Measurements from ENCODE around the gene DPM3. TPM values are rescaled to one million over a fixed set of nuclear protein-coding genes. Genes with fewer than 3 reads are reported as not detected.
"Not testable (repeated sequence)": the region's sequence is repeated elsewhere in the genome, so short reads cannot be mapped to it uniquely, and the experiment has no call there.

Gene DPM3
- total and polyA plus RNA-seq, 2 donors (not counting 1 experiment from before 2014, with no cell fraction given): 39.9 to 97.3 TPM

- Histone ChIP-seq H3K4me1 (ENCODE audit: control insufficient read depth in 2 of 2, insufficient read depth in 2 of 2, low read length in 2 of 2) (no peaks in the 10 kb centered on the region), H3K9ac (ENCODE audit: low read length) (no peak overlapping the region), H3K9me3 (ENCODE audit: control extremely low read depth in 1 of 3, control insufficient read depth in 2 of 3, insufficient read depth in 1 of 3, low read length in 2 of 3) (no peaks in the 10 kb centered on the region), H4K20me1 (ENCODE audit: control insufficient read depth, insufficient read depth, low read length, poor library complexity, severe bottlenecking) (no peaks in the 10 kb centered on the region), H3K4me2 (replicated peaks; ENCODE audit: low read depth, low read length, poor library complexity, severe bottlenecking) (no peak overlapping the region), H3K4me3 (ENCODE audit: control extremely low read depth in 1 of 5, extremely low read depth in 1 of 5, insufficient read depth in 1 of 5, low read depth in 2 of 5, low read length in 4 of 5) (no peak overlapping the region), H2AFZ (ENCODE audit: insufficient read depth, low read depth, low read length, poor library complexity, severe bottlenecking) (no peak overlapping the region), H3K79me2 (ENCODE audit: control insufficient read depth, insufficient read depth, low read length) (no peaks in the 10 kb centered on the region), H3K27me3 (replicated peaks in 1 of 4; ENCODE audit: control extremely low read depth in 1 of 4, control insufficient read depth in 3 of 4, insufficient read depth in 4 of 4, low read length in 3 of 4) (peaks cover 0 to 12% (median 3%) of the 10 kb centered on the region in 4 experiments), H3K36me3 (replicated peaks in 1 of 2; ENCODE audit: control extremely low read depth in 1 of 2, control insufficient read depth in 1 of 2, extremely low read depth in 1 of 2, insufficient read depth in 2 of 2, low read length in 1 of 2) (no peaks in the 10 kb centered on the region), H3K27ac (ENCODE audit: low read length in 2 of 2) (no peak overlapping the region)
- intact Hi-C loops (cut with micrococcal nuclease): no loop called here
- POLR2A ChIA-PET: no interaction called here
- DNase-seq (no peak), ATAC-seq (ENCODE audit: low read depth) (no peak)
- Mint-ChIP-seq H3K4me3 (no peak overlapping the region), H3K27me3 (peaks cover 45% of the 10 kb centered on the region), H3K27ac (no peak overlapping the region), H3K4me1 (no peaks in the 10 kb centered on the region), H3K9me3 (ENCODE audit: insufficient read depth) (no peaks in the 10 kb centered on the region)
- WGBS (ENCODE audit: insufficient coverage): no CpG with 5 or more reads among the region's 6 CpGs
- TF ChIP-seq CTCF (IDR thresholded peaks at IDR 0.05) (no peak), EZH2 (IDR thresholded peaks at IDR 0.05; ENCODE audit: borderline replicate concordance, insufficient read depth, low read depth, low read length, poor library complexity, severe bottlenecking) (no peak)
- CTCF ChIA-PET: interaction anchor here (1.3 to 2.2 kb wide), 3 partner anchors 10 to 52 kb away, joined by 3 to 8 read pairs (median 5); partner anchors contain the start of gene KRTCAP2
Measured at GRCh38 chr1:155120253-155120652, 20.1 kb downstream of the DPM3 start.

- 83% methylated on average over 1 of the region's 7 CpGs for WGBS (ENCODE audit: insufficient coverage)
- H3K9me3 ChIP-seq (ENCODE audit: control extremely low read depth in 1 of 3, control insufficient read depth in 2 of 3, insufficient read depth in 1 of 3, low read length in 2 of 3); H3K4me1 ChIP-seq (ENCODE audit: control insufficient read depth in 2 of 2, insufficient read depth in 2 of 2, low read length in 2 of 2); intact Hi-C loops (cut with micrococcal nuclease); H3K36me3 ChIP-seq (replicated peaks in 1 of 2; ENCODE audit: control extremely low read depth in 1 of 2, control insufficient read depth in 1 of 2, extremely low read depth in 1 of 2, insufficient read depth in 2 of 2, low read length in 1 of 2); DNase-seq; H3K79me2 ChIP-seq (ENCODE audit: control insufficient read depth, insufficient read depth, low read length); H3K4me3 ChIP-seq (ENCODE audit: control extremely low read depth in 1 of 5, extremely low read depth in 1 of 5, insufficient read depth in 1 of 5, low read depth in 2 of 5, low read length in 4 of 5); H3K9me3 Mint-ChIP-seq (ENCODE audit: insufficient read depth); H3K9ac ChIP-seq (ENCODE audit: low read length); H3K27me3 ChIP-seq (replicated peaks in 1 of 4; ENCODE audit: control extremely low read depth in 1 of 4, control insufficient read depth in 3 of 4, insufficient read depth in 4 of 4, low read length in 3 of 4); H3K27ac ChIP-seq (ENCODE audit: low read length in 2 of 2); H3K27ac Mint-ChIP-seq; ATAC-seq (ENCODE audit: low read depth); H3K4me2 ChIP-seq (replicated peaks; ENCODE audit: low read depth, low read length, poor library complexity, severe bottlenecking); POLR2A ChIA-PET; H3K4me1 Mint-ChIP-seq; H4K20me1 ChIP-seq (ENCODE audit: control insufficient read depth, insufficient read depth, low read length, poor library complexity, severe bottlenecking); H2AFZ ChIP-seq (ENCODE audit: insufficient read depth, low read depth, low read length, poor library complexity, severe bottlenecking); H3K4me3 Mint-ChIP-seq: not testable (repeated sequence)
- peaks cover 38% of the 10 kb centered on the region for H3K27me3 Mint-ChIP-seq
- CTCF ChIA-PET: interaction anchor here (0.5 to 1.5 kb wide), 2 partner anchors 26 to 49 kb away, joined by 3 to 5 read pairs; no protein-coding TSS in a partner anchor
Measured at GRCh38 chr1:155118090-155118489, 22.2 kb downstream of the DPM3 start.

All from B cell (primary cell).